Neural cell (in vitro differentiated cells): Measurements from ENCODE around the gene MAP4K3.

Source experiments
- CTCF ChIP-seq: fragments of 450-650 bp; IDR thresholded peaks from 2 replicates; pipeline ENCODE4 v1.5.1; 2014; ENCODE audit warnings: antibody characterized with exemption, mild to moderate bottlenecking, moderate library complexity; ENCODE audit not compliant: poor library complexity, severe bottlenecking
- SMC3 ChIP-seq: fragments of 450-650 bp; conservative IDR thresholded peaks from 2 replicates; pipeline ENCODE4 v1.6.1; 2014; ENCODE audit warnings: antibody characterized with exemption, mild to moderate bottlenecking, moderate library complexity; ENCODE audit not compliant: poor library complexity

GRCh38 chr2:39422700-39423099 is 14.4 kb downstream of the MAP4K3 start:
- TF ChIP-seq CTCF: no peak
- TF ChIP-seq SMC3: no peak
